HFF-Myc (cell line): Measurements from ENCODE around the gene ABCF2.

Experiments
- DNase-seq: peaks from one replicate; pipeline ENCODE4 v3.0.0-alpha.2; 2011; ENCODE audit warnings: low read depth; ENCODE audit errors: extremely low read depth
- H3K4me3 ChIP-seq: replicated peaks from 2 replicates; pipeline ENCODE4 v1.5.1; 2011; ENCODE audit warnings: low read depth, mild to moderate bottlenecking, control low read depth, low read length
- CTCF ChIP-seq: IDR thresholded peaks from 2 replicates; pipeline ENCODE4 v1.5.1; 2012; ENCODE audit warnings: mild to moderate bottlenecking, low read depth, low read length, control low read depth; ENCODE audit errors: missing control alignments

The ABCF2 gene

GRCh38 chr7:151179287-151179860 lies 47.6 kb downstream of the ABCF2 start:
- H3K4me3 ChIP-seq = no peak overlapping the region
- TF ChIP-seq CTCF = no peak
- DNase-seq = no peak

GRCh38 chr7:151178831-151179230 lies 48.2 kb downstream of the ABCF2 start:
- no peak for DNase-seq
- TF ChIP-seq CTCF = no peak
- H3K4me3 ChIP-seq = no peak overlapping the region

GRCh38 chr7:151178236-151178635 lies 48.8 kb downstream of the ABCF2 start:
- DNase-seq = no peak
- H3K4me3 ChIP-seq = no peak overlapping the region

GRCh38 chr7:151177310-151177709 lies 49.7 kb downstream of the ABCF2 start:
- no peak for TF ChIP-seq CTCF
- H3K4me3 ChIP-seq = no peak overlapping the region
- no peak for DNase-seq

More at GRCh38 chr7:151178236-151178635, 48.8 kb downstream of the ABCF2 start:
- TF ChIP-seq CTCF = no peak

GRCh38 chr7:151176401-151176800 lies 50.6 kb downstream of the ABCF2 start:
- no peak for TF ChIP-seq CTCF
- DNase-seq = no peak

GRCh38 chr7:151175793-151176311 lies 51.2 kb downstream of the ABCF2 start:
- no peak for TF ChIP-seq CTCF
- DNase-seq = no peak
- H3K4me3 ChIP-seq = no peak overlapping the region

More at GRCh38 chr7:151176401-151176800, 50.6 kb downstream of the ABCF2 start:
- H3K4me3 ChIP-seq = no peak overlapping the region
